Activated effector memory CD4-positive, alpha-beta T cell treated with Interleukin-2 at 50 U/mL for 16 hours (primary cell): ENCODE results near the gene PCDHA11.
"Not testable (repeated sequence)": the region's sequence is repeated elsewhere in the genome, so short reads cannot be mapped to it uniquely, and the experiment has no call there.

Experiments
- DNase-seq: peaks from one replicate; pipeline ENCODE4 v3.0.0-alpha.2; 2020

PCDHA11 gene, protein sequence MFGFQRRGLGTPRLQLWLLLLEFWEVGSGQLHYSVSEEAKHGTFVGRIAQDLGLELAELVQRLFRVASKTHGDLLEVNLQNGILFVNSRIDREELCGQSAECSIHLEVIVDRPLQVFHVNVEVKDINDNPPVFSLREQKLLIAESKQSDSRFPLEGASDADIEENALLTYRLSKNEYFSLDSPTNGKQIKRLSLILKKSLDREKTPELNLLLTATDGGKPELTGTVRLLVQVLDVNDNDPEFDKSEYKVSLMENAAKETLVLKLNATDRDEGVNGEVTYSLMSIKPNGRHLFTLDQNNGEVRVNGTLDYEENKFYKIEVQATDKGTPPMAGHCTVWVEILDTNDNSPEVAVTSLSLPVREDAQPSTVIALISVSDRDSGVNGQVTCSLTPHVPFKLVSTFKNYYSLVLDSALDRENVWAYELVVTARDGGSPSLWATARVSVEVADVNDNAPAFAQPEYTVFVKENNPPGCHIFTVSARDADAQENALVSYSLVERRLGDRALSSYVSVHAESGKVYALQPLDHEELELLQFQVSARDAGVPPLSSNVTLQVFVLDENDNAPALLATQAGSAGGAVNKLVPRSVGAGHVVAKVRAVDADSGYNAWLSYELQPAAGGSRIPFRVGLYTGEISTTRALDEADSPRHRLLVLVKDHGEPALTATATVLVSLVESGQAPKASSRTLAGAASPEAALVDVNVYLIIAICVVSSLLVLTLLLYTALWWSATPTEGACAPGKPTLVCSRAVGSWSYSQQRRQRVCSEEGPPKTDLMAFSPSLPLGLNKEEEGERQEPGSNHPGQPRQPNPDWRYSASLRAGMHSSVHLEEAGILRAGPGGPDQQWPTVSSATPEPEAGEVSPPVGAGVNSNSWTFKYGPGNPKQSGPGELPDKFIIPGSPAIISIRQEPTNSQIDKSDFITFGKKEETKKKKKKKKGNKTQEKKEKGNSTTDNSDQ

DNA sequence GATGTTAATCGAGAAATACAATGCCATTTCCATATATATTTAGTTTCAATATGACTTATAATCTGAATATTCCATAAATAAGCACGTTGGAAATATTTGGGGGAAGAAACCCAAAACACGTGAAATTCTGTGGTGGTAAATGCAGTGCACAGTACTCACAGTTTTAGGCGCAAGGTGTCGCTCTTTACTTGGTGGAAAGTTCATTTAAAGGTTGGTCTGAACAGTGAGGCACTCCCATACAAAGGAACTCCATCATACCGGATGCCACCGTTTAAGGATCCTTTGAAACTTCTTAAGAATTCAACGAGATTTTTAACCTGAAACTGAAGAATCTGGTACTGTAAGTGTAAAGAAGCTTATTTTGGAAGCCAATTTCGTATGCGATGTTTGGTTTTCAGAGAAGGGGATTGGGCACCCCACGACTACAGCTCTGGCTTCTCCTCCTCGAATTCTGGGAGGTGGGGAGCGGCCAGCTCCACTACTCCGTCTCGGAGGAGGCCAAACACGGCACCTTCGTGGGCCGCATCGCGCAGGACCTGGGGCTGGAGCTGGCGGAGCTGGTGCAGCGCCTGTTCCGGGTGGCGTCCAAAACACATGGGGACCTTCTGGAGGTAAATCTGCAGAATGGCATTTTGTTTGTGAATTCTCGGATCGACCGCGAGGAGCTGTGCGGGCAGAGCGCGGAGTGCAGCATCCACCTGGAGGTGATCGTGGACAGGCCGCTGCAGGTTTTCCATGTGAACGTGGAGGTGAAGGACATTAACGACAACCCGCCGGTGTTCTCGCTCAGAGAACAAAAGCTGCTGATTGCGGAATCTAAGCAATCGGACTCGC is at the start of gene PCDHA11:
TSS of gene PCDHA11 (plus strand) at position 237 of the 834 bp plus-strand sequence. CDS start at position 384, 147 bp downstream.
- no peak for DNase-seq

DNA sequence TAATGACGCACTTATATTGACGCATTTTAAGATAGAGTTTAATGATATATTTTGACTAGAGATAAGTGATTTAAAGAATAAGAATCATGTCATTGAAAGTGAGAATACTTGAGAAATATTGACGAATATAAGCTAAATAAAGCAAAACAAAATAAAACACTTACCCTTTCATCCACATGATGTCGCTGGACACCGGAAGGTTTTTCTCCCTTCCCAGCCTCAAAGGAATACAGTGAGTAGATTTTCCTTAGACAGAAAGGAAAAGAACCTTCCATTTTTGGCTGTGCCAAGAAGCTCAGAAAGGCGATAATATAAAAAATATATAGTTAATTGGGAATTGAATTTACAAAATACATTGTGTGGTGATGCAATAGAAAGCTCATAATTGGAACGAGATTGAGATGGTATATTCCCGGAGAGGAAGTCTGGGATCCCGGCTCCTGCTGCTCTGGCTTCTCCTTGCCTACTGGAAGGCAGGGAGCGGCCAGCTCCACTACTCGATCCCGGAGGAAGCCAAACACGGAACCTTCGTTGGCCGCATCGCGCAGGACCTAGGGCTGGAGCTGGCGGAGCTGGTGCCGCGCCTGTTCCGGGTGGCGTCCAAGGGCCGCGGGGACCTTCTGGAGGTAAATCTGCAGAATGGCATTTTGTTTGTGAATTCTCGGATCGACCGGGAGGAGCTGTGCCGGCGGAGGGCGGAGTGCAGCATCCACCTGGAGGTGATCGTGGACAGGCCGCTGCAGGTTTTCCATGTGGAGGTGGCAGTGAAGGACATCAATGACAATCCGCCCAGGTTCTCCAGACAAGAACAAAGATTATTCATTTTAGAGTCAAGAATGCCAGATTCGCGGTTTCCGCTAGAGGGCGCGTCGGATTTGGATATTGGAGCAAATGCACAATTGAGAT is 47.1 kb upstream of the PCDHA11 start, which contains the start of gene PCDHA5:
TSS of gene PCDHA5 (plus strand) at position 239 of the 906 bp plus-strand sequence.
- DNase-seq = no peak

DNA sequence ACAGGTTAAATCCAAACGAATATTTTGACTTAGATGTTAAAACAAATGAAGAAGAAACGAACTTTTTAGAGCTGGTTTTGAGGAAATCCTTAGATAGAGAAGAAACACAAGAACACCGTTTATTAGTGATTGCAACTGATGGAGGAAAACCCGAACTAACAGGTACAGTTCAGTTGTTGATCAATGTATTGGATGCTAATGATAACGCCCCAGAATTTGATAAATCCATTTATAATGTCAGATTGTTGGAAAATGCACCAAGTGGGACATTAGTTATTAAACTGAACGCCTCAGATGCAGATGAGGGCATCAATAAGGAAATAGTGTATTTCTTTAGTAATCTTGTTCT is 46.5 kb upstream of the PCDHA11 start:
- DNase-seq = no peak

DNA sequence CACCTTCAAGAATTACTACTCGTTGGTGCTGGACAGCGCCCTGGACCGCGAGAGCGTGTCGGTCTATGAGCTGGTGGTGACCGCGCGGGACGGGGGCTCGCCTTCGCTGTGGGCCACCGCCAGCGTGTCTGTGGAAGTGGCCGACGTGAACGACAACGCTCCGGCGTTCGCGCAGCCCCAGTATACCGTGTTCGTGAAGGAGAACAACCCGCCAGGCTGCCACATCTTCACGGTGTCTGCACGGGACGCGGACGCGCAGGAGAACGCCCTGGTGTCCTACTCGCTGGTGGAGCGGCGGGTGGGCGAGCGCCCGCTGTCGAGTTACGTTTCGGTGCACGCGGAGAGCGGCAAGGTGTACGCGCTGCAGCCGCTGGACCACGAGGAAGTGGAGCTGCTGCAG is 45.8 kb upstream of the PCDHA11 start:
- DNase-seq = not testable (repeated sequence)

DNA sequence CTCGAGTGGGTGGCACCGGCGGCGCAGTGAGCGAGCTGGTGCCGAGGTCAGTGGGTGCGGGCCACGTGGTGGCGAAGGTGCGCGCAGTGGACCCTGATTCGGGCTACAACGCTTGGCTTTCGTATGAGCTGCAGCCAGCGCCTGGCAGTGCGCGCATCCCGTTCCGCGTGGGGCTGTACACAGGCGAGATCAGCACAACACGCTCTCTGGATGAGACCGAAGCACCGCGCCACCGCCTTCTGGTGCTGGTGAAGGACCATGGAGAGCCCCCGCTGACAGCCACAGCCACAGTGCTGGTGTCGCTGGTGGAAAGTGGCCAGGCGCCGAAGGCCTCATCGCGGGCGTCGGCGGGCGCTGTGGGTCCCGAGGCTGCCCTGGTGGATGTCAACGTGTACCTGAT is 45.3 kb upstream of the PCDHA11 start:
- no peak for DNase-seq

DNA sequence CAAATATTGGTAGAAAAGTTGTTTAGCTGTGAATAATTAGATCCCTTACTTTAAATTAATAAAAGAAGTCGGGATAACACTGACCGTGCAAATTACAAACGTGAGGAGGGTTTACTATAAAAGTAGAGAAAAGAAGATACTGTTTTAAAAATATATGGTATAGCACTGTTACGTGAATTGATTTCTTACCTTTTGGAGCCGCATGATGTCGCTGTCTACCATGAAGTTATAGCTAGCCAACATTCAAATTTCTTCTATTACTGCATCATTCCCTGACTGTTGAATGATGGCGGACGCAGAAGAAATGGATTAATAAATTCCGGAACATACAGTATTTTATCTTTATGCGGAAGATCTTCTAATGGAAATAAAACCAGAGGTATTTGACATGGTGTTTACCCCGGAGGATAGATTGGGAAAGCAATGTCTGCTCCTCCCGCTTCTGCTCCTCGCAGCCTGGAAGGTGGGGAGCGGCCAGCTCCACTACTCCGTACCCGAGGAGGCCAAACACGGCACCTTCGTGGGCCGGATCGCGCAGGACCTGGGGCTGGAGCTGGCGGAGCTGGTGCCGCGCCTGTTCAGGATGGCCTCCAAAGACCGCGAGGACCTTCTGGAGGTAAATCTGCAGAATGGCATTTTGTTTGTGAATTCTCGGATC is 40.9 kb upstream of the PCDHA11 start, which contains the start of gene PCDHA6:
TSS of gene PCDHA6 (plus strand) at position 257 of the 658 bp plus-strand sequence. CDS start at position 389, 132 bp downstream.
- no peak for DNase-seq

DNA sequence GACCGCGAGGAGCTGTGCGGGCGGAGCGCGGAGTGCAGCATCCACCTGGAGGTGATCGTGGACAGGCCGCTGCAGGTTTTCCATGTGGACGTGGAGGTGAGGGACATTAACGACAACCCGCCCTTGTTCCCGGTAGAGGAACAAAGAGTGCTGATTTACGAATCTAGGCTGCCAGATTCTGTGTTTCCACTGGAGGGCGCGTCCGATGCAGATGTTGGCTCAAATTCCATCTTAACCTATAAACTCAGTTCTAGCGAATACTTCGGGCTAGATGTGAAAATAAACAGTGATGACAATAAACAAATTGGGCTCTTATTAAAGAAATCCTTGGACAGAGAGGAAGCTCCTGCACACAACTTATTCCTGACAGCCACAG is 40.4 kb upstream of the PCDHA11 start:
- DNase-seq = no peak

DNA sequence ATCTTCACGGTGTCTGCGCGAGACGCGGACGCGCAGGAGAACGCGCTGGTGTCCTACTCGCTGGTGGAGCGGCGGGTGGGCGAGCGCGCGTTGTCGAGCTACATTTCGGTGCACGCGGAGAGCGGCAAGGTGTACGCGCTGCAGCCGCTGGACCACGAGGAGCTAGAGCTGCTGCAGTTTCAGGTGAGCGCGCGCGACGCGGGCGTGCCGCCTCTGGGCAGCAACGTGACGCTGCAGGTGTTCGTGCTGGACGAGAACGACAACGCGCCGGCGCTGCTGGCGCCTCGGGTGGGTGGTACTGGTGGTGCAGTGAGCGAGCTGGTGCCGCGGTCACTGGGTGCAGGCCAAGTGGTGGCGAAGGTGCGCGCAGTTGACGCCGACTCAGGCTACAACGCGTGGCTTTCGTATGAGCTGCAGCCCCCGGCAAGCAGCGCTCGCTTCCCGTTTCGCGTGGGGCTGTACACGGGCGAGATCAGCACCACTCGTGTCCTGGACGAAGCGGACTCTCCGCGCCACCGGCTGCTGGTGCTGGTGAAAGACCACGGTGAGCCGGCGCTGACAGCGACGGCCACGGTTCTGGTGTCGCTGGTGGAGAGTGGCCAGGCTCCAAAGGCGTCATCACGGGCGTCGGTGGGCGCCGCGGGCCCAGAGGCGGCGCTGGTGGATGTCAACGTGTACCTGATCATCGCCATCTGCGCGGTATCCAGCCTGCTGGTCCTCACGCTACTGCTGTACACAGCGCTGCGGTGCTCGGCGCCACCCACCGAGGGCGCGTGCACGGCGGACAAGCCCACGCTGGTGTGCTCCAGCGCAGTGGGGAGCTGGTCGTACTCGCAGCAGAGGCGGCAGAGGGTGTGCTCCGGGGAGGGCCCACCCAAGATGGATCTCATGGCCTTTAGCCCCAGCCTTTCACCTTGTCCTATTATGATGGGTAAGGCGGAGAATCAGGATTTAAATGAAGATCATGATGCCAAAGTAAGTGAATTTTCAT is 39.0 kb upstream of the PCDHA11 start:
- not testable (repeated sequence) for DNase-seq

DNA sequence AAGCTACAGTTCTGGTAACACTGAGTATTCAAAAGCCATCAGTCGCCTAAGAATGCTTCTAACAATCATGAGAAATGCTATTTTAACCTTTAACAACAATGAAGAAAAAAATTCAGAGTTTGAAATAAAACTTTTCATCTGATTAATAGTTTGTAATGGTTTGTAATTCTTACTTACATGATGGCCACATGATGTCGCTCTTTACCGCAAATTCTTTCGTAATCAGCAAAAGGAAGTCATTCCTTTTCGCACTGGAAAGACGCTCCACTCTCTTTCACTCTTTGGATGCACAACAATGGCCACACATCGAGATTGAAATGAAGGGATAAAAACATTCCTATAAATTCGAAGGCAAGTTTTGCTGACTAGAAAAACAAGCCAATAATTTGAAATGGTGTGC is 34.8 kb upstream of the PCDHA11 start, which contains the start of gene PCDHA7:
TSS of gene PCDHA7 (plus strand) at position 277 of the 400 bp plus-strand sequence. CDS start at position 392, 115 bp downstream.
- DNase-seq = no peak

DNA sequence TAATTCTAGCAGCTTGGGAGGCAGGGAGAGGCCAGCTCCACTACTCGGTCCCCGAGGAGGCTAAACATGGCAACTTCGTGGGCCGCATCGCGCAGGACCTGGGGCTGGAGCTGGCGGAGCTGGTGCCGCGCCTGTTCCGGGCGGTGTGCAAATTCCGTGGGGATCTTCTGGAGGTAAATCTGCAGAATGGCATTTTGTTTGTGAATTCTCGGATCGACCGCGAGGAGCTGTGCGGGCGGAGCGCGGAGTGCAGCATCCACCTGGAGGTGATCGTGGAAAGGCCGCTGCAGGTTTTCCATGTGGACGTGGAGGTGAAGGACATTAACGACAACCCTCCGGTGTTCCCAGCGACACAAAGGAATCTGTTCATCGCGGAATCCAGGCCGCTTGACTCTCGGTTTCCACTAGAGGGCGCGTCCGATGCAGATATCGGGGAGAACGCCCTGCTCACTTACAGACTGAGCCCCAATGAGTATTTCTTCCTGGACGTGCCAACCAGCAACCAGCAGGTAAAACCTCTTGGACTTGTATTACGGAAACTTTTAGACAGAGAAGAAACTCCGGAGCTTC is 34.2 kb upstream of the PCDHA11 start:
- not testable (repeated sequence) for DNase-seq

DNA sequence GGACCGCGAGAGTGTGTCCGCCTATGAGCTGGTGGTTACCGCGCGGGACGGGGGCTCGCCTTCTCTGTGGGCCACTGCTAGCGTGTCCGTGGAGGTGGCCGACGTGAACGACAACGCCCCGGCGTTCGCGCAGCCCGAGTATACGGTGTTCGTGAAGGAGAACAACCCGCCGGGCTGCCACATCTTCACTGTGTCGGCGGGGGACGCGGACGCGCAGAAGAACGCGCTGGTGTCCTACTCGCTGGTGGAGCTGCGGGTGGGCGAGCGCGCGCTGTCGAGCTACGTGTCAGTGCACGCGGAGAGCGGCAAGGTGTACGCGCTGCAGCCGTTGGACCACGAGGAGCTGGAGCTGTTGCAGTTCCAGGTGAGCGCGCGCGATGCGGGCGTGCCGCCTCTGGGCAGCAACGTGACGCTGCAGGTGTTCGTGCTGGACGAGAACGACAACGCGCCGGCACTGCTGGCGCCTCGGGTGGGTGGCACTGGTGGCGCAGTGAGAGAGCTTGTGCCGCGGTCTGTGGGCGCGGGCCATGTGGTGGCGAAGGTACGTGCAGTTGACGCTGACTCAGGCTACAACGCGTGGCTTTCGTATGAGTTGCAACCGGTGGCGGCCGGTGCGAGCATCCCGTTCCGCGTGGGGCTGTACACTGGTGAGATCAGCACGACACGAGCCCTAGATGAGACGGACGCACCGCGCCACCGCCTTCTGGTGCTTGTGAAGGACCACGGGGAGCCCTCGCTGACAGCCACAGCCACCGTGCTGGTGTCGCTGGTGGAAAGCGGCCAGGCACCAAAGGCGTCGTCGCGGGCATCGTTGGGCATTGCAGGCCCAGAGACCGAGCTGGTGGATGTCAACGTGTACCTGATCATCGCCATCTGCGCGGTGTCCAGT is 32.9 kb upstream of the PCDHA11 start:
- DNase-seq = no peak

DNA sequence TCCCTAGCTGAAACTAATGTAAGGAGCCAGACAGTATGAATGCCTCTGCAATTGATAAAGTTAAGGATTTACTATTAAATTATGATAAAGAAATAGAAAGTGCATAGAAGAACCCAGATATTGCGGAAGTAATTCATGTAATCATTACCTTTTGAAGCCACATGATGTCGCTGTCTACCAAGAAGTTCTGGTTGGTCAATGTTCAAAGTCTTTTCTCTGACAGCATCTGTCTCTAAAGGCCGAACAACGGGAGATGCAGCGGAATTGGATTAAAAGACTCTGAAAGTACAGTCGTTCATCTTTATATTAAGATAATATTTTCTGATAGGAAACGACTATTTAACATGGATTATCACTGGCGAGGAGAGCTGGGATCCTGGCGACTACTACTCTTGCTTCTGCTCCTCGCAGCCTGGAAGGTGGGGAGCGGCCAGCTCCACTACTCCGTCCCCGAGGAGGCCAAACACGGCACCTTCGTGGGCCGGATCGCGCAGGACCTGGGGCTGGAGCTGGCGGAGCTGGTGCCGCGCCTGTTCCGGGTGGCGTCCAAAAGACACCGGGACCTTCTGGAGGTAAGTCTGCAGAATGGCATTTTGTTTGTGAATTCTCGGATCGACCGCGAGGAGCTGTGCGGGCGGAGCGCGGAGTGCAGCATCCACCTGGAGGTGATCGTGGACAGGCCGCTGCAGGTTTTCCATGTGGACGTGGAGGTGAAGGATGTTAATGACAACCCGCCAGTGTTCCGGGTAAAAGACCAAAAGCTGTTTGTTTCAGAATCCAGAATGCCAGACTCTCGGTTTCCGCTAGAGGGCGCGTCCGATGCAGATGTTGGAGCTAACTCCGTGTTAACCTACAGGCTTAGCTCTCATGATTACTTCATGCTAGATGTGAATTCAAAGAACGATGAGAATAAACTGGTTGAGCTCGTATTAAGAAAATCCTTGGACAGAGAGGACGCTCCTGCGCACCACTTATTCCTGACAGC is 27.5 kb upstream of the PCDHA11 start, which contains the start of gene PCDHA8:
TSS of gene PCDHA8 (plus strand) at position 210 of the 985 bp plus-strand sequence. CDS start at position 345, 135 bp downstream.
- no peak for DNase-seq

DNA sequence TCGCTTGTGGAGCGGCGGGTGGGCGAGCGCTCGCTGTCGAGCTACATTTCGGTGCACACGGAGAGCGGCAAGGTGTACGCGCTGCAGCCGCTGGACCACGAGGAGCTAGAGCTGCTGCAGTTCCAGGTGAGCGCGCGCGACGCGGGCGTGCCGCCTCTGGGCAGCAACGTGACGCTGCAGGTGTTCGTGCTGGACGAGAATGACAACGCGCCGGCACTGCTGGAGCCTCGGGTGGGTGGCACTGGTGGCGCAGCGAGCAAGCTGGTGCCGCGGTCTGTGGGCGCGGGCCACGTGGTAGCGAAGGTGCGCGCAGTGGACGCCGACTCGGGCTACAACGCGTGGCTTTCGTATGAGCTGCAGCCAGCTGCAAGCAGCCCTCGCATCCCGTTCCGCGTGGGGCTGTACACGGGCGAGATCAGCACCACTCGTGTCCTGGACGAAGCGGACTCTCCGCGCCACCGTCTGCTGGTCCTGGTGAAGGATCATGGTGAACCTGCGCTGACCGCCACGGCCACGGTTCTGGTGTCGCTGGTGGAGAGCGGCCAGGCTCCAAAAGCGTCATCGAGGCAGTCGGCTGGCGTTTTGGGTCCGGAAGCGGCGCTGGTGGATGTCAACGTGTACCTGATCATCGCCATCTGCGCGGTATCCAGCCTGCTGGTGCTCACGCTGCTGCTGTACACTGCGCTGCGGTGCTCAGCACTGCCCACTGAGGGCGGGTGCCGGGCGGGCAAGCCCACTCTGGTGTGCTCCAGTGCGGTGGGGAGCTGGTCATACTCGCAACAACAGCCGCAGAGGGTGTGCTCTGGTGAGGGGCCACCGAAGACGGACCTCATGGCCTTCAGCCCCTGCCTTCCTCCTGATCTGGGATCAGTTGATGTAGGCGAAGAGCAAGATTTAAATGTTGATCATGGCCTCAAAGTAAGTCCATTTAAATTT is 25.7 kb upstream of the PCDHA11 start:
- DNase-seq = no peak

DNA sequence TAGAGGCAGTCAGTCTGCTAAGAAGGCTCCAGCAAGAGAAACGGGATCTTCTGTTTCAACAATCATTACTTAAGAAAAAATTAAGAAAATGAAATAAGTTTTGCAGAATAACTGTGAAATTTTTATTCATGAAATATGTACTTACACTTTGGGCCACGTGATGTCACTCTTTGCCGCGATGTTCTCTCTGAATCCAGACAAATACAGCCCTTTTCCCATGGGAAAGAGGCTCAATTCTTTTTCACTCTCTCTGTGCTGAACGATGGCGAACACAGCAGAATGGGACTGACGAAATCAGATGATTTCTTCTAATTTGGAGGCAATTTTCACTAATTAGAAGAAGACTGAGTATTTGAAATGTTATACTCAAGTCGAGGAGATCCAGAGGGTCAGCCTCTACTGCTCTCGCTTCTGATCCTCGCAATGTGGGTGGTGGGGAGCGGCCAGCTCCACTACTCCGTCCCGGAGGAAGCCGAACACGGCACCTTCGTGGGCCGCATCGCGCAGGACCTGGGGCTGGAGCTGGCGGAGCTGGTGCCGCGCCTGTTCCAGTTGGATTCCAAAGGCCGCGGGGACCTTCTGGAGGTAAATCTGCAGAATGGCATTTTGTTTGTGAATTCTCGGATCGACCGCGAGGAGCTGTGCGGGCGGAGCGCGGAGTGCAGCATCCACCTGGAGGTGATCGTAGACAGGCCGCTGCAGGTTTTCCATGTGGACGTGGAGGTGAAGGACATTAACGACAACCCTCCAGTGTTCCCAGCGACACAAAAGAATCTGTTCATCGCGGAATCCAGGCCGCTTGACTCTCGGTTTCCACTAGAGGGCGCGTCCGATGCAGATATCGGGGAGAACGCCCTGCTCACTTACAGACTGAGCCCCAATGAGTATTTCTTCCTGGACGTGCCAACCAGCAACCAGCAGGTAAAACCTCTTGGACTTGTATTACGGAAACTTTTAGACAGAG is 20.3 kb upstream of the PCDHA11 start, which contains the start of gene PCDHA9:
TSS of gene PCDHA9 (plus strand) at position 244 of the 964 bp plus-strand sequence. CDS start at position 358, 114 bp downstream.
- not testable (repeated sequence) for DNase-seq
